Measurements from ENCODE around the gene PIP.
"Not testable (repeated sequence)": the region's sequence is repeated elsewhere in the genome, so short reads cannot be mapped to it uniquely, and the experiment has no call there.

The PIP gene

GRCh38 chr7:143131781-143132180 is at the start of gene PIP:
TSS of gene PIP (plus strand) at chr7:143132077. CDS start at chr7:143132117, 40 bp downstream.
- Histone ChIP-seq H3K4me1 (ENCODE audit: control insufficient read depth, insufficient read depth, low read length) (no peaks in the 10 kb centered on the region), H3K36me3 (ENCODE audit: control insufficient read depth, insufficient read depth, low read length) (no peaks in the 10 kb centered on the region), H3K9ac (ENCODE audit: low read depth, low read length) (no peak within 1 kb of the TSS), H3K9me3 (ENCODE audit: control insufficient read depth, insufficient read depth, low read length) (no peaks in the 10 kb centered on the region), H3K27me3 (ENCODE audit: control insufficient read depth, insufficient read depth, low read length) (no peaks in the 10 kb centered on the region), H3K4me3 (ENCODE audit: low read depth, low read length) (no peak within 1 kb of the TSS)

GRCh38 chr7:143085109-143085508 is 46.8 kb upstream of the PIP start:
- Histone ChIP-seq H3K36me3 (ENCODE audit: control insufficient read depth, insufficient read depth, low read length) (no peaks in the 10 kb centered on the region), H3K4me3 (ENCODE audit: low read depth, low read length) (no peak overlapping the region), H3K9me3 (ENCODE audit: control insufficient read depth, insufficient read depth, low read length) (no peaks in the 10 kb centered on the region), H3K4me1 (ENCODE audit: control insufficient read depth, insufficient read depth, low read length) (no peaks in the 10 kb centered on the region), H3K9ac (ENCODE audit: low read depth, low read length) (no peak overlapping the region), H3K27me3 (ENCODE audit: control insufficient read depth, insufficient read depth, low read length) (no peaks in the 10 kb centered on the region)

- not testable (repeated sequence) for H3K9me3 ChIP-seq (ENCODE audit: control insufficient read depth, insufficient read depth, low read length); H3K4me3 ChIP-seq (ENCODE audit: low read depth, low read length); H3K4me1 ChIP-seq (ENCODE audit: control insufficient read depth, insufficient read depth, low read length); H3K27me3 ChIP-seq (ENCODE audit: control insufficient read depth, insufficient read depth, low read length); H3K36me3 ChIP-seq (ENCODE audit: control insufficient read depth, insufficient read depth, low read length); H3K9ac ChIP-seq (ENCODE audit: low read depth, low read length)
Observed at GRCh38 chr7:143085610-143086009, 46.3 kb upstream of the PIP start.

- not testable (repeated sequence) for H3K4me3 ChIP-seq (ENCODE audit: low read depth, low read length); H3K4me1 ChIP-seq (ENCODE audit: control insufficient read depth, insufficient read depth, low read length); H3K9me3 ChIP-seq (ENCODE audit: control insufficient read depth, insufficient read depth, low read length); H3K27me3 ChIP-seq (ENCODE audit: control insufficient read depth, insufficient read depth, low read length); H3K9ac ChIP-seq (ENCODE audit: low read depth, low read length); H3K36me3 ChIP-seq (ENCODE audit: control insufficient read depth, insufficient read depth, low read length)
Observed at GRCh38 chr7:143088549-143089231, 43.2 kb upstream of the PIP start.

GRCh38 chr7:143096146-143096545 is 35.7 kb upstream of the PIP start:
- H3K4me1 ChIP-seq (ENCODE audit: control insufficient read depth, insufficient read depth, low read length) = no peaks in the 10 kb centered on the region
- H3K9ac ChIP-seq (ENCODE audit: low read depth, low read length) = no peak overlapping the region
- H3K9me3 ChIP-seq (ENCODE audit: control insufficient read depth, insufficient read depth, low read length) = no peaks in the 10 kb centered on the region
- H3K27me3 ChIP-seq (ENCODE audit: control insufficient read depth, insufficient read depth, low read length) = no peaks in the 10 kb centered on the region
- no peaks in the 10 kb centered on the region for H3K36me3 ChIP-seq (ENCODE audit: control insufficient read depth, insufficient read depth, low read length)
- H3K4me3 ChIP-seq (ENCODE audit: low read depth, low read length) = no peak overlapping the region

- H3K36me3 ChIP-seq (ENCODE audit: control insufficient read depth, insufficient read depth, low read length); H3K27me3 ChIP-seq (ENCODE audit: control insufficient read depth, insufficient read depth, low read length): not testable (repeated sequence)
Observed at GRCh38 chr7:143099579-143099978, 32.3 kb upstream of the PIP start.

GRCh38 chr7:143104759-143105158 is 27.1 kb upstream of the PIP start:
- Histone ChIP-seq H3K27me3 (ENCODE audit: control insufficient read depth, insufficient read depth, low read length) (no peaks in the 10 kb centered on the region), H3K36me3 (ENCODE audit: control insufficient read depth, insufficient read depth, low read length) (no peaks in the 10 kb centered on the region), H3K4me1 (ENCODE audit: control insufficient read depth, insufficient read depth, low read length) (no peaks in the 10 kb centered on the region), H3K4me3 (ENCODE audit: low read depth, low read length) (no peak overlapping the region), H3K9ac (ENCODE audit: low read depth, low read length) (no peak overlapping the region), H3K9me3 (ENCODE audit: control insufficient read depth, insufficient read depth, low read length) (no peaks in the 10 kb centered on the region)

More at GRCh38 chr7:143099579-143099978, 32.3 kb upstream of the PIP start:
- H3K9me3 ChIP-seq (ENCODE audit: control insufficient read depth, insufficient read depth, low read length); H3K4me3 ChIP-seq (ENCODE audit: low read depth, low read length); H3K9ac ChIP-seq (ENCODE audit: low read depth, low read length); H3K4me1 ChIP-seq (ENCODE audit: control insufficient read depth, insufficient read depth, low read length): not testable (repeated sequence)

DNA sequence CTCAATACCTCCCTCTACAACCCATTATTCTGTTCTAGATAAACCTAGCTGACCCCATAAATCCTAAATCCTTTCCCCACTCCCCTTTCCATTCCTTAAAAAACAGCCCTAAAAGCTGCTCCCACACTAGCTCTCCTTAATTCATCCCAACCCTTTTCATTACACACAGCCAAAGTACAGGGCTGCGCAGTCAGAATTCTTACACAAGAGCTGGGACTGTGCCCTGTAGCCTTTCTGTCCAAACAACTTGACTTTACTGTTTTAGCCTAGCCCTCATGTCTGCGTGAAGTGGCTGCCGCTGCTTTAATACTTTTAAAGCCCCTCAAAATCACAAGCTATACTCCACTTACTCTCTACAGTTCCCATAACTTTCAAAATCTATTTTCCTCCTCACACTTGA is 23.9 kb upstream of the PIP start:
- not testable (repeated sequence) for H3K27me3 ChIP-seq (ENCODE audit: control insufficient read depth, insufficient read depth, low read length); H3K4me1 ChIP-seq (ENCODE audit: control insufficient read depth, insufficient read depth, low read length); H3K9me3 ChIP-seq (ENCODE audit: control insufficient read depth, insufficient read depth, low read length); H3K9ac ChIP-seq (ENCODE audit: low read depth, low read length); H3K36me3 ChIP-seq (ENCODE audit: control insufficient read depth, insufficient read depth, low read length); H3K4me3 ChIP-seq (ENCODE audit: low read depth, low read length)

DNA sequence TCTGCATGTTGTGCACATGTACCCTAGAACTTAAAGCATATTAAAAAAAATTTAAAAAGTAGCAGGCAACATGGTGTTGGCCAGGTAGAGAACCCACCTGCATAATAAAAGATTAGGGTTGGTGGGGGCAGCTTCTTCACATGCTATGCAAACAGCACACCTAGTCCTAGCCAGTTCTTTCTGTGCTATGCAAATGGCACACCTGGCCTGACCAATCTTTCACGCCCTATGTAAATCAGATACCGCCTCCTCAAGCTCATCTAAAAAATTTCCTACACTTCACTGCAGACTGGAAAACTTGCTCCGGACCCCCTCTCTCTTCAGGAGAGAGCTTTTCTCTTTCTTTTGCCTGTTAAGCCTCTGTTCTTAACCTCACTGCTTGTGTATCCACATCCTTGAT is 14.5 kb upstream of the PIP start:
- Histone ChIP-seq H3K9me3 (ENCODE audit: control insufficient read depth, insufficient read depth, low read length) (no peaks in the 10 kb centered on the region), H3K9ac (ENCODE audit: low read depth, low read length) (no peak overlapping the region), H3K27me3 (ENCODE audit: control insufficient read depth, insufficient read depth, low read length) (no peaks in the 10 kb centered on the region), H3K36me3 (ENCODE audit: control insufficient read depth, insufficient read depth, low read length) (no peaks in the 10 kb centered on the region), H3K4me1 (ENCODE audit: control insufficient read depth, insufficient read depth, low read length) (no peaks in the 10 kb centered on the region), H3K4me3 (ENCODE audit: low read depth, low read length) (no peak overlapping the region)

- no peaks in the 10 kb centered on the region for H3K27me3 ChIP-seq (ENCODE audit: control insufficient read depth, insufficient read depth, low read length)
- H3K36me3 ChIP-seq (ENCODE audit: control insufficient read depth, insufficient read depth, low read length) = no peaks in the 10 kb centered on the region
- no peaks in the 10 kb centered on the region for H3K9me3 ChIP-seq (ENCODE audit: control insufficient read depth, insufficient read depth, low read length)
- H3K4me3 ChIP-seq (ENCODE audit: low read depth, low read length) = no peak overlapping the region
- no peak overlapping the region for H3K9ac ChIP-seq (ENCODE audit: low read depth, low read length)
- no peaks in the 10 kb centered on the region for H3K4me1 ChIP-seq (ENCODE audit: control insufficient read depth, insufficient read depth, low read length)
Observed at GRCh38 chr7:143120691-143121405, 11.0 kb upstream of the PIP start.

GRCh38 chr7:143123326-143123725 is 8.6 kb upstream of the PIP start:
- not testable (repeated sequence) for H3K4me1 ChIP-seq (ENCODE audit: control insufficient read depth, insufficient read depth, low read length); H3K27me3 ChIP-seq (ENCODE audit: control insufficient read depth, insufficient read depth, low read length); H3K4me3 ChIP-seq (ENCODE audit: low read depth, low read length); H3K36me3 ChIP-seq (ENCODE audit: control insufficient read depth, insufficient read depth, low read length); H3K9me3 ChIP-seq (ENCODE audit: control insufficient read depth, insufficient read depth, low read length); H3K9ac ChIP-seq (ENCODE audit: low read depth, low read length)

GRCh38 chr7:143126146-143126545 is 5.7 kb upstream of the PIP start:
- Histone ChIP-seq H3K9ac (ENCODE audit: low read depth, low read length) (no peak overlapping the region), H3K36me3 (ENCODE audit: control insufficient read depth, insufficient read depth, low read length) (no peaks in the 10 kb centered on the region), H3K9me3 (ENCODE audit: control insufficient read depth, insufficient read depth, low read length) (no peaks in the 10 kb centered on the region), H3K4me3 (ENCODE audit: low read depth, low read length) (no peak overlapping the region), H3K4me1 (ENCODE audit: control insufficient read depth, insufficient read depth, low read length) (no peaks in the 10 kb centered on the region), H3K27me3 (ENCODE audit: control insufficient read depth, insufficient read depth, low read length) (no peaks in the 10 kb centered on the region)
